Neural cell (in vitro differentiated cells): ENCODE results near the gene EIF2S2. TPM values are rescaled to one million over a fixed set of nuclear protein-coding genes. Genes with fewer than 3 reads are reported as not detected.

ENCODE experiments used
- H2AFZ ChIP-seq: fragments of 200-600, 300-800 bp; sonication (generic), shearing (Covaris generic); 2 replicates; pipeline ENCODE4 v1.6.0; 2014; ENCODE audit warnings: low read depth, mild to moderate bottlenecking, antibody characterized with exemption, low read length, moderate library complexity
- H3F3A ChIP-seq: fragments of 200-600 bp; shearing (Covaris generic); 2 replicates; pipeline ENCODE4 v1.6.1; 2016; ENCODE audit warnings: mild to moderate bottlenecking, moderate library complexity, mixed read lengths, antibody characterized with exemption, low read length; ENCODE audit not compliant: insufficient read depth, poor library complexity, severe bottlenecking
- H3K27ac ChIP-seq: fragments of 200-600, 300-800 bp; sonication (generic), shearing (Covaris generic); 2 replicates; pipeline ENCODE4 v1.5.1; 2014; ENCODE audit warnings: mild to moderate bottlenecking, low read length, moderate library complexity
- H3K27me3 ChIP-seq: fragments of 300-800, 200-600 bp; sonication (generic), shearing (Covaris generic); 2 replicates; pipeline ENCODE4 v1.6.0; 2014; ENCODE audit warnings: mild to moderate bottlenecking, low read depth, low read length, moderate library complexity; ENCODE audit not compliant: insufficient read depth
- H3K36me3 ChIP-seq: fragments of 300-800, 200-600 bp; sonication (generic), shearing (Covaris generic); 2 replicates; pipeline ENCODE4 v1.5.1; 2014; ENCODE audit warnings: mild to moderate bottlenecking, antibody characterized with exemption, low read length, moderate library complexity; ENCODE audit not compliant: insufficient read depth
- H3K4me2 ChIP-seq: fragments of 300-800, 200-600 bp; sonication (generic), shearing (Covaris generic); 2 replicates; pipeline ENCODE4 v1.6.0; 2014; ENCODE audit warnings: mild to moderate bottlenecking, low read length
- H3K4me3 ChIP-seq: fragments of 300-800, 200-600 bp; sonication (generic), shearing (Covaris generic); 2 replicates; pipeline ENCODE4 v1.5.1; 2014; ENCODE audit warnings: mild to moderate bottlenecking, low read length, moderate library complexity
- H3K79me2 ChIP-seq: fragments of 200-600 bp; shearing (Covaris generic); replicated peaks from 2 replicates; pipeline ENCODE4 v1.6.0; 2014; ENCODE audit warnings: mild to moderate bottlenecking, low read length, moderate library complexity; ENCODE audit not compliant: insufficient read depth
- H3K9ac ChIP-seq: fragments of 300-800, 200-600 bp; sonication (generic), shearing (Covaris generic); 2 replicates; pipeline ENCODE4 v1.6.1; 2016; ENCODE audit warnings: mild to moderate bottlenecking, low read length, mixed read lengths
- H3K9me2 ChIP-seq: fragments of 200-600 bp; shearing (Covaris generic); 2 replicates; pipeline ENCODE4 v1.6.1; 2016; ENCODE audit warnings: mild to moderate bottlenecking, low read length, mixed read lengths; ENCODE audit not compliant: insufficient read depth
- H3K9me3 ChIP-seq: fragments of 200-600, 300-800 bp; sonication (generic), shearing (Covaris generic); 2 replicates; pipeline ENCODE4 v1.6.1; 2016; ENCODE audit warnings: mild to moderate bottlenecking, mixed run types, low read length, moderate library complexity, mixed read lengths
- H4K20me1 ChIP-seq: fragments of 200-600 bp; shearing (Covaris generic); 2 replicates; pipeline ENCODE4 v1.6.1; 2016; ENCODE audit warnings: mild to moderate bottlenecking, mixed run types; ENCODE audit not compliant: insufficient read depth
- CTCF ChIP-seq: fragments of 450-650 bp; IDR thresholded peaks from 2 replicates; pipeline ENCODE4 v1.5.1; 2014; ENCODE audit warnings: antibody characterized with exemption, mild to moderate bottlenecking, moderate library complexity; ENCODE audit not compliant: poor library complexity, severe bottlenecking
- EZH2 ChIP-seq: fragments of 200-600, 300-800 bp; shearing (Covaris generic), sonication (generic); IDR thresholded peaks from 2 replicates; pipeline ENCODE4 v1.6.1; 2014; ENCODE audit warnings: antibody characterized with exemption, low read length, borderline replicate concordance, mild to moderate bottlenecking; ENCODE audit not compliant: insufficient read depth, poor library complexity, severe bottlenecking
- MXI1 ChIP-seq: fragments of 450-650 bp; conservative IDR thresholded peaks from 2 replicates; pipeline ENCODE4 v1.6.1; 2014; ENCODE audit warnings: antibody characterized with exemption, mild to moderate bottlenecking; ENCODE audit not compliant: poor library complexity, severe bottlenecking
- POLR2AphosphoS5 ChIP-seq: IDR thresholded peaks from 2 replicates; pipeline ENCODE4 v1.6.1; 2012
- RAD21 ChIP-seq: fragments of 450-650 bp; conservative IDR thresholded peaks from 2 replicates; pipeline ENCODE4 v1.6.1; 2014; ENCODE audit warnings: antibody characterized with exemption, mild to moderate bottlenecking, moderate library complexity
- REST ChIP-seq: IDR thresholded peaks from 2 replicates; pipeline ENCODE4 v1.6.1; 2012; ENCODE audit warnings: borderline replicate concordance
- SMC3 ChIP-seq: fragments of 450-650 bp; conservative IDR thresholded peaks from 2 replicates; pipeline ENCODE4 v1.6.1; 2014; ENCODE audit warnings: antibody characterized with exemption, mild to moderate bottlenecking, moderate library complexity; ENCODE audit not compliant: poor library complexity
- polyA plus RNA-seq: library from polyadenylated mRNA; depleted of rRNA; stranded (reverse); fragments of >200 nt; gene quantifications from 2 replicates; pipeline ENCODE4 v1.2.3, GENCODE V29; 2014

The EIF2S2 gene
- polyA plus RNA-seq, 1 donor from 2014 or later, result 62.6 TPM

GRCh38 chr20:34074101-34074760 is 37.8 kb downstream of the EIF2S2 start (continued):
- TF ChIP-seq RAD21 (no peak), EZH2 (no peak), SMC3 (no peak)

- Histone ChIP-seq H3K27ac (no peak overlapping the region), H4K20me1 (no peaks in the 10 kb centered on the region), H3K4me3 (no peak overlapping the region), H3F3A (no peaks in the 10 kb centered on the region), H3K4me2 (no peak overlapping the region), H3K9me3 (no peaks in the 10 kb centered on the region), H3K27me3 (no peaks in the 10 kb centered on the region), H2AFZ (no peak overlapping the region), H3K9me2 (no peaks in the 10 kb centered on the region), H3K79me2 (peaks cover 3% of the 10 kb centered on the region), H3K36me3 (no peaks in the 10 kb centered on the region), H3K9ac (no peak overlapping the region)
- TF ChIP-seq EZH2 (no peak), MXI1 (no peak), POLR2AphosphoS5 (no peak), CTCF (no peak), REST (no peak), RAD21 (no peak)
Observed at GRCh38 chr20:34072778-34073177, 39.3 kb downstream of the EIF2S2 start.

- H3K4me2 ChIP-seq, result no peak overlapping the region
- H3K36me3 ChIP-seq, result no peaks in the 10 kb centered on the region
- no peak overlapping the region for H3K27ac ChIP-seq
- TF ChIP-seq RAD21 (no peak), MXI1 (no peak)
- peaks cover 3% of the 10 kb centered on the region for H3K79me2 ChIP-seq
- no peaks in the 10 kb centered on the region for H3K9me2 ChIP-seq
- H3K9ac ChIP-seq, result no peak overlapping the region
- H3K9me3 ChIP-seq, result no peaks in the 10 kb centered on the region
- no peaks in the 10 kb centered on the region for H3F3A ChIP-seq
- no peak overlapping the region for H3K4me3 ChIP-seq
- no peaks in the 10 kb centered on the region for H3K27me3 ChIP-seq
- H4K20me1 ChIP-seq, result no peaks in the 10 kb centered on the region
- H2AFZ ChIP-seq, result no peak overlapping the region
Observed at GRCh38 chr20:34072076-34072475, 40.0 kb downstream of the EIF2S2 start.
